ENCODE data around the gene HSPA9. TPM values are rescaled to one million over a fixed set of nuclear protein-coding genes. Genes with fewer than 3 reads are reported as not detected.

HSPA9 gene
- polyA plus RNA-seq, 2 of the 4 experiments (the other 2 are of a cell fraction) = 417 to 615 TPM

GRCh38 chr5:138549414-138549813, 25.8 kb downstream of the HSPA9 start:
- FAIRE-seq = no peak

GRCh38 chr5:138545919-138546562, 29.2 kb downstream of the HSPA9 start:
- CTCF ChIA-PET = interaction anchor here (0.9 kb wide), 2 partner anchors 94 to 196 kb away, joined by 3 to 5 read pairs; no protein-coding TSS in a partner anchor
- 86% methylated on average over 6 of the region's 6 CpGs for WGBS (ENCODE audit: missing lambda C conversion rate)

More at GRCh38 chr5:138549414-138549813, 25.8 kb downstream of the HSPA9 start:
- peaks cover 21% of the 10 kb centered on the region for H3K4me1 ChIP-seq
- no peak for ATAC-seq
- 92% methylated on average over 5 of the region's 5 CpGs for WGBS (ENCODE audit: missing lambda C conversion rate)
- no peak overlapping the region for H3K4me3 ChIP-seq
- H3K9me3 ChIP-seq = no peaks in the 10 kb centered on the region
- no peak overlapping the region for H3K4me2 ChIP-seq
- ChIA-PET CTCF (interaction anchor here (2.0 to 4.9 kb wide), 3 partner anchors 9 to 100 kb away, joined by 5 to 25 read pairs (median 7); no protein-coding TSS in a partner anchor), POLR2A (no interaction called here)
- H3K27ac ChIP-seq = no peak overlapping the region
- TF ChIP-seq POLR2A (IDR thresholded peaks at IDR 0.05; ENCODE audit: low read length) (no peak), NR3C1 (IDR thresholded peaks at IDR 0.05) (no peak), HOXA7 (CRISPR knock-in tag; IDR thresholded peaks at IDR 0.05) (no peak), TP53 (CRISPR knock-in tag; IDR thresholded peaks at IDR 0.05) (no peak)
- no peak for DNase-seq (ENCODE audit: low read depth in 1 of 2, low spot score in 1 of 2)

GRCh38 chr5:138544181-138545134, 30.7 kb downstream of the HSPA9 start:
- ChIA-PET POLR2A (interaction anchor here (0.7 to 2.5 kb wide), 8 partner anchors 8 to 331 kb away, joined by 3 to 21 read pairs (median 10); partner anchors contain the start of genes CDC23, EGR1 and HSPA9), CTCF (interaction anchor here (1.2 to 1.9 kb wide), 5 partner anchors 11 to 40 kb away, joined by 3 to 6 read pairs (median 4); no protein-coding TSS in a partner anchor)

More at GRCh38 chr5:138545919-138546562, 29.2 kb downstream of the HSPA9 start:
- no peak for ATAC-seq
- TF ChIP-seq FOSB (CRISPR knock-in tag; IDR thresholded peaks at IDR 0.05) = no peak
- TF ChIP-seq GATA3 (IDR thresholded peaks at IDR 0.05; ENCODE audit: borderline replicate concordance) = no peak
- no peak for TF ChIP-seq MAZ (IDR thresholded peaks at IDR 0.05; ENCODE audit: borderline replicate concordance, low read depth, low read length)
- TF ChIP-seq RAD21 (conservative IDR thresholded peaks at IDR 0.05 in 1 of 2, IDR thresholded peaks at IDR 0.05 in 1 of 2) = no peak
- no peak for TF ChIP-seq RARB (CRISPR knock-in tag; IDR thresholded peaks at IDR 0.05)
- no peak for TF ChIP-seq MAX (IDR thresholded peaks at IDR 0.05)
- no peak for TF ChIP-seq POLR2AphosphoS2 (conservative IDR thresholded peaks at IDR 0.05; ENCODE audit: low read length)
- TF ChIP-seq ZSCAN20 (CRISPR knock-in tag; IDR thresholded peaks at IDR 0.05) = no peak
- TF ChIP-seq ESRRA (IDR thresholded peaks at IDR 0.05; ENCODE audit: borderline replicate concordance, low read length) = no peak
- TF ChIP-seq KDM1A (IDR thresholded peaks at IDR 0.05; ENCODE audit: low read depth) = no peak
- TF ChIP-seq NR3C1 (IDR thresholded peaks at IDR 0.05) = no peak
- TF ChIP-seq HOXA7 (CRISPR knock-in tag; IDR thresholded peaks at IDR 0.05) = no peak
- TF ChIP-seq BHLHE40 (IDR thresholded peaks at IDR 0.05; ENCODE audit: low read depth, low read length) = no peak
- no peak for TF ChIP-seq HDAC2 (IDR thresholded peaks at IDR 0.05)
- TF ChIP-seq TP53 (CRISPR knock-in tag; IDR thresholded peaks at IDR 0.05) = no peak
- no peak for TF ChIP-seq ZFP36 (IDR thresholded peaks at IDR 0.05; ENCODE audit: borderline replicate concordance, partially characterized antibody)
- TF ChIP-seq RFX5 (IDR thresholded peaks at IDR 0.05) = no peak
- no peak for TF ChIP-seq TFCP2L1 (CRISPR knock-in tag; IDR thresholded peaks at IDR 0.05)
- H3K4me2 ChIP-seq = no peak overlapping the region; the same call in 1 of the 3 replicates
- no peaks in the 10 kb centered on the region for H3K9me3 ChIP-seq
- H3K4me3 ChIP-seq = no peak overlapping the region
- POLR2A ChIA-PET = interaction anchor here (1.5 kb wide), 1 partner anchor 81 kb away, joined by 3 read pairs; the partner anchor contains the start of gene EGR1
- no peak for FAIRE-seq
- H3K4me1 ChIP-seq = peaks cover 27% of the 10 kb centered on the region
- DNase-seq (ENCODE audit: low read depth in 1 of 2, low spot score in 1 of 2) = no peak
- no peak overlapping the region for H3K27ac ChIP-seq

More at GRCh38 chr5:138544181-138545134, 30.7 kb downstream of the HSPA9 start:
- Histone ChIP-seq H3K4me3 (peak overlapping the region; percentile 100), H3K4me1 (peaks cover 40% of the 10 kb centered on the region), H3K27ac (peak overlapping the region; percentile 93 to 98), H3K4me2 (peak overlapping the region; percentile 93), H3K9me3 (no peaks in the 10 kb centered on the region)
- 50% methylated on average over 13 of the region's 16 CpGs for WGBS (ENCODE audit: missing lambda C conversion rate)
- ATAC-seq (no peak), FAIRE-seq (no peak), DNase-seq (ENCODE audit: low read depth in 1 of 2, low spot score in 1 of 2) (no peak)
- TF ChIP-seq JUN (IDR thresholded peaks at IDR 0.05) = no peak
- TF ChIP-seq CTCF (IDR thresholded peaks at IDR 0.05) = no peak
- no peak for TF ChIP-seq CBX2 (IDR thresholded peaks at IDR 0.05; ENCODE audit: borderline replicate concordance, low read depth)
- no peak for TF ChIP-seq RARB (CRISPR knock-in tag; IDR thresholded peaks at IDR 0.05)
- TF ChIP-seq RCOR1 (IDR thresholded peaks at IDR 0.05; ENCODE audit: low read depth, low read length) = no peak
- no peak for TF ChIP-seq CHD4 (IDR thresholded peaks at IDR 0.05; ENCODE audit: borderline replicate concordance)
- TF ChIP-seq HES2 (IDR thresholded peaks at IDR 0.05) = no peak
- no peak for TF ChIP-seq HDAC2 (IDR thresholded peaks at IDR 0.05)
- TF ChIP-seq FOXS1 (CRISPR knock-in tag; IDR thresholded peaks at IDR 0.05) = no peak
- TF ChIP-seq TP53 (CRISPR knock-in tag; IDR thresholded peaks at IDR 0.05) = no peak
- no peak for TF ChIP-seq ZC3H11A (IDR thresholded peaks at IDR 0.05)
- no peak for TF ChIP-seq HMGXB4 (CRISPR knock-in tag; IDR thresholded peaks at IDR 0.05; ENCODE audit: borderline replicate concordance)
- TF ChIP-seq MYC (IDR thresholded peaks at IDR 0.05; ENCODE audit: borderline replicate concordance, low read length) = no peak
- no peak for TF ChIP-seq EHMT2 (IDR thresholded peaks at IDR 0.05; ENCODE audit: low read depth)
- TF ChIP-seq FOSL2 (IDR thresholded peaks at IDR 0.05) = no peak
- no peak for TF ChIP-seq FOSL2 (CRISPR knock-in tag; IDR thresholded peaks at IDR 0.05)
- no peak for TF ChIP-seq ZSCAN20 (CRISPR knock-in tag; IDR thresholded peaks at IDR 0.05)
